ENCODE measurements around the gene RAB15.

The RAB15 gene

DNA sequence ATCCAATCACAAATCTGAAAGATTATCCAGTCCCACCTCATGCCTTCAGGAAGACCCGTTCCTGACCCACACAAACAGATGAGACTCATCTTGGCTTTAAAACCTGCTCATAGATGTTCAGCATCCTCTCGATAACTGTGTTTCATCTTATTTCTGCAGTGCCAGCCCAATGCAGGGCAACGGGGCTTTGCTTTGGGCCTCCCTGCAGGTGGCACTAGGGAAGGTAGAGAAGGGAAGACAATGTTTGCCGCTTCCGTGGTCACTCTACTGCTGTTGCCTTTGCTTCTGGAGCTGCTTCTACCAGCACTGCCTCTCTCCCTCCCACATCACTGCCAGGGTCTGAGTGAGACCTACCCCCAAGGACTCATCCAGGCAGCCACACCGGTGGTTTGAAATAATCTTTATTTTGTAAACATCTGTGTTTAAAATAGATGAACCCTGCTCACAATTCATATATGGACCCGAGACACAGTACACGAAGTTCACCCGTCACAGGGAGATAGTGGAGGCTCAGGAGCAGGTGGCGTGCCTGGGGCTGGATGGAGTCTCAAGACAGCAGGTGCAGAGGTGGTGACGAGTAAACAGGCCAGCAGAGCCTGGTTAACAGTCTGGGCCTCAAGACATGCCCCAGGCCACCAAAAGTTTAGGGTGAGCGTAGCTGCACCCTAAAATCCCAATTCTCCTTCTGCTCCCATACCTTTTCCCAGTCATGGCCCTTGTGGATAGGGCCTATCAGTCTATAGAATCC is 26.5 kb downstream of the RAB15 start:
- H2AFZ ChIP-seq (ENCODE audit: low read depth, low read length): no peak overlapping the region
- H3K9me3 ChIP-seq (ENCODE audit: insufficient read depth, low read length, severe bottlenecking): no peaks in the 10 kb centered on the region
- peaks cover 7% of the 10 kb centered on the region; the same call in 1 of the 2 replicates for H4K20me1 ChIP-seq (ENCODE audit: insufficient read depth, low read length)
- H3K36me3 ChIP-seq (ENCODE audit: insufficient read depth, low read length): peaks cover 78% of the 10 kb centered on the region
- TF ChIP-seq, protein P1, sequence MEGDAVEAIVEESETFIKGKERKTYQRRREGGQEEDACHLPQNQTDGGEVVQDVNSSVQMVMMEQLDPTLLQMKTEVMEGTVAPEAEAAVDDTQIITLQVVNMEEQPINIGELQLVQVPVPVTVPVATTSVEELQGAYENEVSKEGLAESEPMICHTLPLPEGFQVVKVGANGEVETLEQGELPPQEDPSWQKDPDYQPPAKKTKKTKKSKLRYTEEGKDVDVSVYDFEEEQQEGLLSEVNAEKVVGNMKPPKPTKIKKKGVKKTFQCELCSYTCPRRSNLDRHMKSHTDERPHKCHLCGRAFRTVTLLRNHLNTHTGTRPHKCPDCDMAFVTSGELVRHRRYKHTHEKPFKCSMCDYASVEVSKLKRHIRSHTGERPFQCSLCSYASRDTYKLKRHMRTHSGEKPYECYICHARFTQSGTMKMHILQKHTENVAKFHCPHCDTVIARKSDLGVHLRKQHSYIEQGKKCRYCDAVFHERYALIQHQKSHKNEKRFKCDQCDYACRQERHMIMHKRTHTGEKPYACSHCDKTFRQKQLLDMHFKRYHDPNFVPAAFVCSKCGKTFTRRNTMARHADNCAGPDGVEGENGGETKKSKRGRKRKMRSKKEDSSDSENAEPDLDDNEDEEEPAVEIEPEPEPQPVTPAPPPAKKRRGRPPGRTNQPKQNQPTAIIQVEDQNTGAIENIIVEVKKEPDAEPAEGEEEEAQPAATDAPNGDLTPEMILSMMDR (IDR thresholded peaks at IDR 0.05; ENCODE audit: borderline replicate concordance, extremely low read depth, low read length, poor library complexity, severe bottlenecking): no peak
- TF ChIP-seq EZH2 (IDR thresholded peaks at IDR 0.05; ENCODE audit: borderline replicate concordance, low read depth, low read length, severe bottlenecking): no peak
- no peak overlapping the region for H3K27ac ChIP-seq (ENCODE audit: low read length)
- H3K27me3 ChIP-seq (ENCODE audit: insufficient read depth, low read length, poor library complexity): no peaks in the 10 kb centered on the region
- H3K4me1 ChIP-seq (ENCODE audit: insufficient read depth, low read length): no peaks in the 10 kb centered on the region
- no peaks in the 10 kb centered on the region for H3K79me2 ChIP-seq (ENCODE audit: insufficient read depth, low read length)
- H3K4me2 ChIP-seq (ENCODE audit: insufficient read depth, low read length): no peak overlapping the region
- ATAC-seq (ENCODE audit: insufficient read depth, low read depth): no peak
- no peak for DNase-seq
- H3K4me3 ChIP-seq (ENCODE audit: low read depth in 1 of 2, low read length in 2 of 2): no peak overlapping the region
- H3K9ac ChIP-seq (ENCODE audit: low read depth, low read length): no peak overlapping the region

DNA sequence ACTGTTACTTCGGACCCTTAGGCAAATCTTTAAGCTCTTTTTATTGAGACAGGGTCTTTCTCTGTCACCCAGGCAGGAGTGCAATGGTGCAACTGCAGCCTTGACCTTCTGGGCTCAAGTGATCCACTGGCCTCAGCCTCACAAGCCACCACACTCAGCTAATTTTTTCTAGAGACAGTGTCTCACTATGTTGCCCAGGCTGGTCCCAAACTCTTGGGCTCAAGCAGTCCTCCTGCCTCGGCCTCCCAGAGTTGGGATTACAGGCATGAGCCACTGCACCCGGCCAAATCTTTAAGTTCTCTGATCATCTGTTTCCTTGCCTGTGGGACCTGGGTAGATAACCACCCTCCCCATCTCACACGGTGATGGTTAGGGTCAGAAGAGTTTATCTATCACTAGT is 27.3 kb downstream of the RAB15 start:
- Histone ChIP-seq H3K27me3 (ENCODE audit: insufficient read depth, low read length, poor library complexity) (no peaks in the 10 kb centered on the region), H4K20me1 (ENCODE audit: insufficient read depth, low read length) (peaks cover 7% of the 10 kb centered on the region; the same call in 1 of the 2 replicates), H3K36me3 (ENCODE audit: insufficient read depth, low read length) (peaks cover 76% of the 10 kb centered on the region), H2AFZ (ENCODE audit: low read depth, low read length) (no peak overlapping the region), H3K4me3 (ENCODE audit: low read depth in 1 of 2, low read length in 2 of 2) (no peak overlapping the region), H3K9me3 (ENCODE audit: insufficient read depth, low read length, severe bottlenecking) (no peaks in the 10 kb centered on the region), H3K4me1 (ENCODE audit: insufficient read depth, low read length) (no peaks in the 10 kb centered on the region), H3K9ac (ENCODE audit: low read depth, low read length) (no peak overlapping the region), H3K79me2 (ENCODE audit: insufficient read depth, low read length) (no peaks in the 10 kb centered on the region), H3K27ac (ENCODE audit: low read length) (no peak overlapping the region), H3K4me2 (ENCODE audit: insufficient read depth, low read length) (no peak overlapping the region)
- DNase-seq: no peak
- no peak for ATAC-seq (ENCODE audit: insufficient read depth, low read depth)
- TF ChIP-seq EZH2 (IDR thresholded peaks at IDR 0.05; ENCODE audit: borderline replicate concordance, low read depth, low read length, severe bottlenecking): no peak
- TF ChIP-seq, protein P1 (IDR thresholded peaks at IDR 0.05; ENCODE audit: borderline replicate concordance, extremely low read depth, low read length, poor library complexity, severe bottlenecking): no peak

DNA sequence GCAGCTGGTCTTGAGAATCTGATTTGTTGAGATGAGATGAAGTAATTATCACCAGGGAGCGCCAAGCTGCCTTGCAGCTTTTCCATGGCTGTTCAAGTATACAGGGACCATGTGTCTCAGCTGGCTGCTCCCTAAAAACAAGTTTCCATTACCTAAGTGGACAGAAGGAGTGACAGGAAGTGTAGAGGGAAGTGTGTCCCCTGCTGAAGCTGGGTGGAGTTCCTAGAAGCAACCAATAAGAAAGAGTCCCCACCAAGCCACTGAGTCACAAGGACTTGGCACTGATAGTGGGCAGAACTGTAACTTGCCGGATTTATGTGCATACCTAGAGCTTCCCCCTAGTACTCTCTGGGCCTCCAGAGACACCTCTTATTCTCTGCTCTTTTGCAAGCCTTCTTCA is 28.1 kb downstream of the RAB15 start:
- ATAC-seq (ENCODE audit: insufficient read depth, low read depth) (no peak), DNase-seq (no peak)
- Histone ChIP-seq H3K9me3 (ENCODE audit: insufficient read depth, low read length, severe bottlenecking) (no peaks in the 10 kb centered on the region), H3K79me2 (ENCODE audit: insufficient read depth, low read length) (no peaks in the 10 kb centered on the region), H3K4me3 (ENCODE audit: low read depth in 1 of 2, low read length in 2 of 2) (no peak overlapping the region), H4K20me1 (ENCODE audit: insufficient read depth, low read length) (peaks cover 7% of the 10 kb centered on the region; the same call in 1 of the 2 replicates), H3K9ac (ENCODE audit: low read depth, low read length) (no peak overlapping the region), H3K27me3 (ENCODE audit: insufficient read depth, low read length, poor library complexity) (no peaks in the 10 kb centered on the region), H3K4me1 (ENCODE audit: insufficient read depth, low read length) (no peaks in the 10 kb centered on the region), H3K4me2 (ENCODE audit: insufficient read depth, low read length) (no peak overlapping the region), H3K27ac (ENCODE audit: low read length) (no peak overlapping the region), H3K36me3 (ENCODE audit: insufficient read depth, low read length) (peaks cover 79% of the 10 kb centered on the region), H2AFZ (ENCODE audit: low read depth, low read length) (no peak overlapping the region)
- TF ChIP-seq, protein P1 (IDR thresholded peaks at IDR 0.05; ENCODE audit: borderline replicate concordance, extremely low read depth, low read length, poor library complexity, severe bottlenecking): no peak
- TF ChIP-seq EZH2 (IDR thresholded peaks at IDR 0.05; ENCODE audit: borderline replicate concordance, low read depth, low read length, severe bottlenecking): no peak

All from DND-41 (cell line).